SK-N-SH (cell line): ENCODE data around the gene MN1. TPM values are rescaled to one million over a fixed set of nuclear protein-coding genes. Genes with fewer than 3 reads are reported as not detected.

Source experiments
- CTCF ChIA-PET: fragments of 300-600, 350-600 bp; formaldehyde crosslinking; extraction: SDS; loops from one replicate; lab custom pipeline; 2021; lab: Yijun Ruan, JAX
- POLR2A ChIA-PET: fragments of 350-600 bp; sonication (Branson Sonifier 250); formaldehyde crosslinking; extraction: SDS; loops from one replicate; lab custom pipeline; 2020; ENCODE audit warnings: antibody characterized with exemption, inconsistent platforms; lab: Yijun Ruan, JAX
- DNase-seq: peaks from one replicate; pipeline ENCODE4 v3.0.0; 2012
- H2AFZ ChIP-seq: fragments of 200-600 bp; sonication (generic); 2 replicates; pipeline ENCODE4 v1.8.1; 2016; ENCODE audit warnings: antibody characterized with exemption, mild to moderate bottlenecking, low read depth
- H3F3A ChIP-seq: fragments of 200-600 bp; sonication (generic); replicated peaks from 2 replicates; pipeline ENCODE3; 2016; ENCODE audit warnings: antibody characterized with exemption, mild to moderate bottlenecking; ENCODE audit not compliant: insufficient read depth
- H3K27ac ChIP-seq, 2 experiments: fragments of 200-500 bp in 1 of 2; fragments of 200-600 bp in 1 of 2; sonication (Bioruptor generic) in 1 of 2; sonication (generic), shearing (Covaris generic) in 1 of 2; 2 replicates each; pipeline versions ENCODE4 v1.5.1 to v1.6.1; 2014 to 2016; ENCODE audit warnings: low read depth in 2 of 2, inconsistent platforms in 1 of 2, low read length in 1 of 2, mild to moderate bottlenecking in 1 of 2, mixed read lengths in 1 of 2
- H3K27me3 ChIP-seq: fragments of 200-600 bp; sonication (generic), shearing (Covaris generic); 2 replicates; pipeline ENCODE4 v1.6.1; 2016; ENCODE audit warnings: mixed run types; ENCODE audit not compliant: insufficient read depth
- H3K36me3 ChIP-seq, 2 experiments: fragments of 200-500 bp in 1 of 2; fragments of 200-600 bp in 1 of 2; sonication (Bioruptor generic) in 1 of 2; sonication (generic) in 1 of 2; replicated peaks in 1 of 2; 2 replicates each; pipeline versions ENCODE3 to v1.5.1; 2014 to 2016; ENCODE audit warnings: low read length in 1 of 2, mild to moderate bottlenecking in 1 of 2; ENCODE audit not compliant: insufficient read depth in 2 of 2, control insufficient read depth in 1 of 2
- H3K4me1 ChIP-seq, 2 experiments: fragments of 200-500 bp in 1 of 2; fragments of 200-600 bp in 1 of 2; sonication (Bioruptor generic) in 1 of 2; sonication (generic), shearing (Covaris generic) in 1 of 2; 2 replicates each; pipeline versions ENCODE4 v1.5.1 to v1.6.1; 2014 to 2016; ENCODE audit warnings: low read depth in 1 of 2, low read length in 1 of 2, mixed run types in 1 of 2; ENCODE audit not compliant: insufficient read depth in 2 of 2, control insufficient read depth in 1 of 2
- H3K4me2 ChIP-seq: fragments of 200-600 bp; sonication (generic), shearing (Covaris generic); 2 replicates; pipeline ENCODE4 v1.6.1; 2017; ENCODE audit warnings: mixed run types
- H3K4me3 ChIP-seq, 2 experiments: fragments of 200-500 bp in 1 of 2; fragments of 200-600 bp in 1 of 2; sonication (Bioruptor generic) in 1 of 2; sonication (generic), shearing (Covaris generic) in 1 of 2; 2 replicates each; pipeline versions ENCODE4 v1.5.1 to v1.8.1; 2014 to 2016; ENCODE audit warnings: low read depth in 2 of 2, inconsistent platforms in 1 of 2, low read length in 1 of 2, mild to moderate bottlenecking in 1 of 2, mixed read lengths in 1 of 2, moderate library complexity in 1 of 2
- H3K79me2 ChIP-seq: fragments of 200-600 bp; sonication (generic); 2 replicates; pipeline ENCODE4 v1.8.1; 2017; ENCODE audit warnings: mild to moderate bottlenecking; ENCODE audit not compliant: insufficient read depth
- H3K9ac ChIP-seq: fragments of 200-600 bp; sonication (generic); 2 replicates; pipeline ENCODE4 v1.6.1; 2017; ENCODE audit warnings: mixed run types
- H3K9me2 ChIP-seq: fragments of 200-600 bp; sonication (generic); 2 replicates; pipeline ENCODE4 v1.6.1; 2017; ENCODE audit warnings: mixed run types
- H3K9me3 ChIP-seq: fragments of 200-600 bp; sonication (generic); 2 replicates; pipeline ENCODE4 v1.6.1; 2017; ENCODE audit warnings: mixed run types, mild to moderate bottlenecking, moderate library complexity
- H4K20me1 ChIP-seq: fragments of 200-600 bp; sonication (generic); 2 replicates; pipeline ENCODE4 v1.6.1; 2017; ENCODE audit warnings: mild to moderate bottlenecking, mixed run types; ENCODE audit not compliant: insufficient read depth
- MAX ChIP-seq: IDR thresholded peaks from 2 replicates; pipeline ENCODE4 v1.4.0; 2012; ENCODE audit warnings: low read depth
- MEF2A ChIP-seq: IDR thresholded peaks from 2 replicates; pipeline ENCODE4 v1.4.0; 2012; ENCODE audit warnings: low read depth, borderline replicate concordance
- MXI1 ChIP-seq: IDR thresholded peaks from 2 replicates; pipeline ENCODE4 v1.6.1; 2012; ENCODE audit warnings: mild to moderate bottlenecking, low read depth, low read length, improper control_type of control experiment
- POLR2AphosphoS5 ChIP-seq: IDR thresholded peaks from 2 replicates; pipeline ENCODE4 v1.6.1; 2012; ENCODE audit warnings: low read depth, low read length
- REST ChIP-seq: IDR thresholded peaks from 2 replicates; pipeline ENCODE4 v1.6.1; 2012; ENCODE audit warnings: mild to moderate bottlenecking, low read depth, low read length, moderate library complexity
- RFX5 ChIP-seq: IDR thresholded peaks from 2 replicates; pipeline ENCODE4 v1.6.1; 2012; ENCODE audit warnings: mild to moderate bottlenecking, improper control_type of control experiment, low read length
- SMC3 ChIP-seq: IDR thresholded peaks from 2 replicates; pipeline ENCODE4 v1.6.1; 2012; ENCODE audit warnings: low read depth, low read length, improper control_type of control experiment
- TCF12 ChIP-seq: IDR thresholded peaks from 2 replicates; pipeline ENCODE4 v1.4.0; 2012
- TEAD4 ChIP-seq: IDR thresholded peaks from 2 replicates; pipeline ENCODE4 v1.4.0; 2012; ENCODE audit warnings: mild to moderate bottlenecking, borderline replicate concordance; ENCODE audit not compliant: insufficient read depth
- WGBS: methylation state at CpG from one replicate; pipeline ENCODE4 v1.1.6; 2017; ENCODE audit warnings: low lambda C conversion rate; 5-methylcytosine and 5-hydroxymethylcytosine counted together
- polyA plus RNA-seq, 3 experiments: library from polyadenylated mRNA; depleted of rRNA; stranded (reverse); fragments of >200 nt; gene quantifications; 2 replicates each; pipeline ENCODE4 v1.2.3, GENCODE V29; 2012

MN1 gene
- polyA plus RNA-seq, 1 of the 3 experiments (the other 2 are of a cell fraction) = 0.20 TPM

GRCh38 chr22:27798511-27799014, 3.0 kb downstream of the MN1 start:
- 80% methylated on average over 2 of the region's 44 CpGs for WGBS
- no peak for DNase-seq
- Histone ChIP-seq H3K36me3 (no peaks in the 10 kb centered on the region), H3K4me1 (peaks cover 0 to 8% of the 10 kb centered on the region in 2 experiments; a peak in 1 of 4 replicates), H3K27me3 (0 out of 2 replicates have a peak, but pooled peaks cover 7% of the 10 kb centered on the region), H3K79me2 (no peaks in the 10 kb centered on the region), H3K4me2 (no peak overlapping the region), H3K4me3 (no peak overlapping the region), H3K9ac (no peak overlapping the region), H4K20me1 (no peaks in the 10 kb centered on the region), H3K27ac (no peak overlapping the region), H2AFZ (no peak overlapping the region), H3K9me3 (no peaks in the 10 kb centered on the region), H3K9me2 (no peaks in the 10 kb centered on the region), H3F3A (peaks cover 5% of the 10 kb centered on the region)
- CTCF ChIA-PET = no interaction called here
- POLR2A ChIA-PET = no interaction called here
- TF ChIP-seq RFX5 = no peak

- TF ChIP-seq MXI1 (no peak), TCF12 (no peak), TEAD4 (no peak), MEF2A (no peak), POLR2AphosphoS5 (no peak), RFX5 (no peak)
- ChIA-PET POLR2A (no interaction called here), CTCF (interaction anchor here (0.6 to 1.1 kb wide), 2 partner anchors 20 to 234 kb away, joined by 3 read pairs; no protein-coding TSS in a partner anchor)
- no peaks in the 10 kb centered on the region for H4K20me1 ChIP-seq
- no peaks in the 10 kb centered on the region for H3F3A ChIP-seq
- H3K9ac ChIP-seq = no peak overlapping the region
- H3K36me3 ChIP-seq = no peaks in the 10 kb centered on the region
- DNase-seq = no peak
- no peak overlapping the region for H3K4me3 ChIP-seq
- H3K27me3 ChIP-seq = 0 out of 2 replicates have a peak, but pooled peaks cover 7% of the 10 kb centered on the region
- H3K4me2 ChIP-seq = no peak overlapping the region
- no peaks in the 10 kb centered on the region for H3K9me3 ChIP-seq
- H3K79me2 ChIP-seq = no peaks in the 10 kb centered on the region
- H2AFZ ChIP-seq = no peak overlapping the region
- H3K9me2 ChIP-seq = no peaks in the 10 kb centered on the region
- H3K4me1 ChIP-seq = peaks cover 0 to 8% of the 10 kb centered on the region in 2 experiments; a peak in 1 of 4 replicates
- no peak overlapping the region for H3K27ac ChIP-seq
- 93% methylated on average over 57 of the region's 86 CpGs for WGBS
Measured at GRCh38 chr22:27797520-27798391, 3.8 kb downstream of the MN1 start.

GRCh38 chr22:27796829-27797519, 4.6 kb downstream of the MN1 start:
- H3K9ac ChIP-seq = no peak overlapping the region
- H3F3A ChIP-seq = no peaks in the 10 kb centered on the region
- CTCF ChIA-PET = interaction anchor here (1.1 kb wide), 1 partner anchor 233 kb away, joined by 3 read pairs; no protein-coding TSS in a partner anchor
- no peak overlapping the region for H2AFZ ChIP-seq
- TF ChIP-seq MAX (no peak), REST (no peak), SMC3 (no peak)
- TF ChIP-seq, all 33 proteins: peak for 0
- Histone ChIP-seq H3K27me3 (0 out of 2 replicates have a peak, but pooled peaks cover 7% of the 10 kb centered on the region), H3K79me2 (no peaks in the 10 kb centered on the region), H3K4me2 (no peak overlapping the region), H3K9me2 (no peaks in the 10 kb centered on the region), H3K9me3 (no peaks in the 10 kb centered on the region), H3K4me3 (no peak overlapping the region), H3K36me3 (no peaks in the 10 kb centered on the region), H3K27ac (no peak overlapping the region), H4K20me1 (no peaks in the 10 kb centered on the region), H3K4me1 (peaks cover 0 to 6% of the 10 kb centered on the region in 2 experiments; a peak in 1 of 4 replicates)
- no peak for DNase-seq
- POLR2A ChIA-PET = no interaction called here
- WGBS = 93% methylated on average over 12 of the region's 55 CpGs
